DND-41 (cell line): Measurements from ENCODE around the gene DDX31.

ENCODE experiments used
- CTCF ChIP-seq: IDR thresholded peaks from 2 replicates; pipeline ENCODE4 v1.5.1; 2012; ENCODE audit warnings: borderline replicate concordance, low read length, moderate library complexity, mild to moderate bottlenecking; ENCODE audit not compliant: poor library complexity, severe bottlenecking; ENCODE audit errors: extremely low read depth
- EZH2 ChIP-seq: IDR thresholded peaks from 3 replicates; pipeline ENCODE4 v1.6.1; 2012; ENCODE audit warnings: borderline replicate concordance, low read depth, mild to moderate bottlenecking, moderate library complexity, low read length, inconsistent platforms; ENCODE audit not compliant: severe bottlenecking

- TF ChIP-seq CTCF = no peak
- TF ChIP-seq EZH2 = no peak
Observed at GRCh38 chr9:132628746-132629145, 41.0 kb downstream of the DDX31 start.
